ENCODE measurements around the gene C4B. TPM values are rescaled to one million over a fixed set of nuclear protein-coding genes. Genes with fewer than 3 reads are reported as not detected.
A peak's percentile ranks its signal among the peaks of the same experiment; 100 is the strongest.
"Not testable (repeated sequence)": the region's sequence is repeated elsewhere in the genome, so short reads cannot be mapped to it uniquely, and the experiment has no call there.

C4B gene
- total and polyA plus RNA-seq, 3 experiments from 2014 or later, result 0.70 to 3.7 (median 2.2) TPM

DNA sequence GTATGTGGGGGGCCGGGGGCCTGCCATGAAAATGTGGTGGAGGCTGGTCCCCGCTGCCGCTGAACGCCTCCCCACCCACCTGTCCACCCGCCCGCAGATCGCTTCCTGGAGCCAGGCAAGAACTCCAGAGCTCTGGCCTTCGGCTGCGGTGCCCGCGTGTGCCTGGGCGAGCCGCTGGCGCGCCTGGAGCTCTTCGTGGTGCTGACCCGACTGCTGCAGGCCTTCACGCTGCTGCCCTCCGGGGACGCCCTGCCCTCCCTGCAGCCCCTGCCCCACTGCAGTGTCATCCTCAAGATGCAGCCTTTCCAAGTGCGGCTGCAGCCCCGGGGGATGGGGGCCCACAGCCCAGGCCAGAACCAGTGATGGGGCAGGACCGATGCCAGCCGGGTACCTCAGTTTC, 6.6 kb upstream of the C4B start:
- H3K4me3 Mint-ChIP-seq; H3K27me3 ChIP-seq (ENCODE audit: insufficient read depth, low read length, poor library complexity, severe bottlenecking); H3K27ac ChIP-seq (ENCODE audit: low read depth, low read length); H3K27ac Mint-ChIP-seq; H3K9me3 ChIP-seq (ENCODE audit: low read length); DNase-seq; H3K36me3 ChIP-seq (ENCODE audit: insufficient read depth, low read length); H3K4me3 ChIP-seq (ENCODE audit: low read length); CTCF ChIA-PET; H3K27me3 Mint-ChIP-seq; H3K4me1 ChIP-seq (ENCODE audit: insufficient read depth, low read length); H3K9me3 Mint-ChIP-seq; H3K36me3 Mint-ChIP-seq; POLR2A ChIA-PET: not testable (repeated sequence)
- peaks cover 6 to 12% (median 8%) of the 10 kb centered on the region in 3 donors for H3K4me1 Mint-ChIP-seq

DNA sequence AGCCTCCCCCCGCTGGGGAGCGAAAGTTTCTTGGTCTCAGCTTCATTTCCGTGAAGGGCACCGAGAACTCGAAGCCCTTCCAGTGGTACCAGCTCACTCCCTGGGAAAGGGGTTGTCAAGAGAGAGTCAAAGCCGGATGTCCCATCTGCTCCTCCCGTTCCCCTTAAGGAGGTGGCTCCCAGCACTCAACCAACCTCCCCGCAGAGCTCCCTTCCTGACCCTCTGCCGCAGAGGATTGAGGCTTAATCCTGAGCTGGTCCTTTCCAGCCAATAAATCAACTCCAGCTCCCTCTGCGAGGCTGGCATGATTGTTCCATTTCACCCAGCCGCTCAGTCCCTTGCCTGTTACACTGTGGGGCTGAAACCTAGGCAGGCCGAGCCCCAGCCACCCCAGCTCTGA, 6.0 kb upstream of the C4B start:
- H3K9me3 ChIP-seq (ENCODE audit: low read length); H3K36me3 ChIP-seq (ENCODE audit: insufficient read depth, low read length); H3K27ac Mint-ChIP-seq; H3K27me3 ChIP-seq (ENCODE audit: insufficient read depth, low read length, poor library complexity, severe bottlenecking); H3K27me3 Mint-ChIP-seq; H3K36me3 Mint-ChIP-seq; CTCF ChIA-PET; H3K9me3 Mint-ChIP-seq; H3K4me3 Mint-ChIP-seq; H3K4me3 ChIP-seq (ENCODE audit: low read length); H3K27ac ChIP-seq (ENCODE audit: low read depth, low read length); H3K4me1 ChIP-seq (ENCODE audit: insufficient read depth, low read length); POLR2A ChIA-PET: not testable (repeated sequence)
- peak in 1 of 5 donors; percentile 6 for DNase-seq
- H3K4me1 Mint-ChIP-seq, result peaks cover 6 to 12% (median 8%) of the 10 kb centered on the region in 3 donors

DNA sequence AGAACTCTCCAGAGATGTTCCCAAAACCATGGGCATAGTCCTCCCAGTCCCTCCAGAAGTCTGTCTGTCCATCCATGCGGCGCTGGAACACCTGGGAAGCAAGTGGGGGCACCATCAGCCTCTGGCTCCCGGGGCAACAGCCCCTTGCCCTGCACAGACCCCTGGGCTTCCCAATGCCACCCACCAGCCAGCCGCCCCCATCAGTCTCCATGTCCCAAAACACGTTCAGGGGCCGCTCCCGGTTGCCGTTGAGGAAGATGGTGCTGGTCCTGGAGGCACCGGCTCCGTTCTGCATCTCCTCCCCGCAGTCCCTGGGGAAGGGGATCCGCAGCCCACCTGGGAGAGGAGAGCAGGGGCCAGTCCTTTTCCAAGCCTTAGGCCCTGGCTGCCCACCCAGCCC, 5.1 kb upstream of the C4B start:
- H3K4me3 Mint-ChIP-seq; CTCF ChIA-PET; H3K36me3 Mint-ChIP-seq; H3K36me3 ChIP-seq (ENCODE audit: insufficient read depth, low read length); H3K27me3 Mint-ChIP-seq; H3K4me1 Mint-ChIP-seq; H3K4me3 ChIP-seq (ENCODE audit: low read length); H3K27ac Mint-ChIP-seq; H3K4me1 ChIP-seq (ENCODE audit: insufficient read depth, low read length); H3K27me3 ChIP-seq (ENCODE audit: insufficient read depth, low read length, poor library complexity, severe bottlenecking); DNase-seq; POLR2A ChIA-PET; H3K27ac ChIP-seq (ENCODE audit: low read depth, low read length); H3K9me3 Mint-ChIP-seq; H3K9me3 ChIP-seq (ENCODE audit: low read length): not testable (repeated sequence)

DNA sequence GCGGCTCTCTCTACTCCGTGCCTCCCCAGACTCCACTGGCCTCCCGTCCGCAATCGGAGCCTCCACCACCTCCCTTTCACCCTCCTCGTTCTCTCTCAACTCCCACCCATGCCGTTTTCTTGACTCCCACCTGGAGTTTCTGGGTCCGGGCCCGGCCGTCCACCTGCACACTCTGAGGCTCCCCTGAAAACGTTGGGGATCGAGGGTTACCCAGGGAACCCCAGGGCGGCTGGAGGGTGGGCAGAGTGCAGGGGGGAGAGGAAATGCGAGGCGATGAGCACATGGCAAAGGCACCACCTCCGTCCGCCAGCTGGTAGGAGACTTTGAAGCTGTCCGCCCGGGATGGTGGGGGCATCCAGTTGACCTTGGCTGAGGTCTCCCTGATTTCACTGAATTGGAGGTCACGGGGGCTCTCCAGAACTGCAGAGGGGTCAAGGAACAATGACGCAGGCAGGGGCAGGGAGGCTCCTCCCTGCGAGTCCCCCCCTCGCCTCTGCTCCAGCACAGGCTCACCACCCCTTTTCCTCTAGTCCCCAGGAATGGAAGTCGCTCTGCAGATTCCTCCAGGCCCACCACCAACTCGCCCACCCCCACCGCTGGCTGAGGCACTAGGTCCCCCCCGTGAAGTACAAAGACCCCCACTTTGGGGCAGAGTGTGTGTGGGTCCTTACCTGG, 3.6 kb upstream of the C4B start:
- H3K4me1 Mint-ChIP-seq; H3K27ac Mint-ChIP-seq; H3K4me3 Mint-ChIP-seq; H3K36me3 Mint-ChIP-seq; H3K27ac ChIP-seq (ENCODE audit: low read depth, low read length); H3K4me1 ChIP-seq (ENCODE audit: insufficient read depth, low read length); CTCF ChIA-PET; H3K9me3 Mint-ChIP-seq; H3K36me3 ChIP-seq (ENCODE audit: insufficient read depth, low read length); POLR2A ChIA-PET; H3K9me3 ChIP-seq (ENCODE audit: low read length); H3K4me3 ChIP-seq (ENCODE audit: low read length); H3K27me3 ChIP-seq (ENCODE audit: insufficient read depth, low read length, poor library complexity, severe bottlenecking); H3K27me3 Mint-ChIP-seq: not testable (repeated sequence)
- DNase-seq, result peak in 1 of 5 donors; percentile 26

DNA sequence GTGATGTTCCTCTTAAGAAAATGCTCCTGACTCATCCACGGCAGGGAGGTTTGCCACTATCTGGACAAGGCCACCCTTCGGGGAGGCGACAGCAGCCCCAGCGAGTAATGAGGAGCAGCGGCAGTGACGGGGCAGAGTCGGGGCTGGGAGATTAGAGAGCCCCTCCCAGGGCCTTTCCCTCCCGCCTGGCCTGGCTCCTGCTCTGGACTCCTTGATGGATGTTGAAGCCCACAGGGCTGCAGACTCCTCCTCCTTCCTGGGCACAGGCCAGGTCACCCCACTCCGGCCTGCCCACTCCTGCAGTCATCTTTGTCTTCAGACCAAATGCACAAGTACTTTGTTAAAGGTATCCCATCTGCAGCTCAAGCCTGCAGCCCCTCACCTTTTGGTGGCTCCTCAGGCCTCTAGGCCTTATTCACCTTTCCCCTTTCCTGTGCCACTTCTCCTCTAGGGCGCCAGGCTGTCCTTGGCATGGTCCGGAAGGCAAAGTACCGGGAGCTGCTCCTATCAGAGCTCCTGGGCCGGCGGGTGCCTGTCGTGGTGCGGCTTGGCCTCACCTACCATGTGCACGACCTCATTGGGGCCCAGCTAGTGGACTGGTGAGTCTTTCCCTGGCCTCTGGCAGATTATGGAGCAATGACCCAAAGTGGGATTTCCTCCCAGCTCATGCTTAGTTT, 1.5 kb upstream of the C4B start:
- CTCF ChIA-PET; H3K4me1 ChIP-seq (ENCODE audit: insufficient read depth, low read length); H3K27me3 ChIP-seq (ENCODE audit: insufficient read depth, low read length, poor library complexity, severe bottlenecking); POLR2A ChIA-PET; H3K4me3 ChIP-seq (ENCODE audit: low read length); H3K27ac Mint-ChIP-seq; H3K9me3 ChIP-seq (ENCODE audit: low read length); H3K27me3 Mint-ChIP-seq; H3K36me3 Mint-ChIP-seq; H3K4me1 Mint-ChIP-seq; H3K36me3 ChIP-seq (ENCODE audit: insufficient read depth, low read length); H3K27ac ChIP-seq (ENCODE audit: low read depth, low read length); H3K4me3 Mint-ChIP-seq; H3K9me3 Mint-ChIP-seq: not testable (repeated sequence)
- peak in 1 of 5 donors; percentile 7 for DNase-seq

DNA sequence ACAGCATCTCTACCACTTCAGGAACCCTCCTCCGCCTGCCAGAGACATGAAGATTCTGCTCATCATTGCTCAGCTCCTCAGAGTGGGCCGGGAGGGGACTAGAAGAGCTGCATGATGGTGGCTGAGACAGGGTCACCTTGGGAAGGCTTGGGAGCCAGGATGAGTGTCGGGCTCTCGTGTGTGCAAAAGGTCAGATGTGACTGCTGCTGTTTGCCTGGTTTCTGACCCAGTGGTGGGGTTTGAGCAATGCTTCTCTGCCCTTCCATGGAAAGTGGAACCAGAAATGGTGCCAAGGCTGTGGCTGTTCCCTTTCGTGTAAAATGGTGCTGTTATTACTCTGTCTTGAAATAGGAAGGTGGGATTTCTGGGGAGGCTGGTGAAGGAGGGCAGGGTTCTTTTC, 857 bp upstream of the C4B start:
- CTCF ChIA-PET, H3K4me1 Mint-ChIP-seq, POLR2A ChIA-PET: not testable (repeated sequence)

DNA sequence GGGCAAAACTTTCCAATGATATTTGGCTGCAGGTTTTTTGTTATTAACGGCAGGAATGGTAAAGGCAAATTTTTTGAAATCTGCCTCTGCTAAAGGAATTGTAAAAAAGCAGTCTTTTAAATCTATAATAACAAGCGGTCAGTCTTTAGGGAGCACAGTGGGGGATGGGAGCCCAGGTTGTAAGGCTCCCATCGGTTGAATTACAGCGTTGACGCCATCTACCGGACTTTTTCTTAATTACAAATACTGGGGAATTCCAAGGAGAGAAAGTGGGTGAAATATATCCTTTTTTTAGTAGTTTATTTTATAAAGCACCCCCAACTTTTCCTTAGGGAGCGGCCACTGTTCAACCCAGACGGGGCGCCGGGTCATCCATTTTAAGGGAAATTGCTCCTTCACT, 7.5 kb downstream of the C4B start:
- POLR2A ChIA-PET; DNase-seq; H3K27me3 Mint-ChIP-seq; H3K27me3 ChIP-seq (ENCODE audit: insufficient read depth, low read length, poor library complexity, severe bottlenecking); H3K9me3 Mint-ChIP-seq; H3K9me3 ChIP-seq (ENCODE audit: low read length); H3K36me3 ChIP-seq (ENCODE audit: insufficient read depth, low read length); H3K27ac ChIP-seq (ENCODE audit: low read depth, low read length); H3K36me3 Mint-ChIP-seq; H3K4me3 ChIP-seq (ENCODE audit: low read length); H3K4me1 ChIP-seq (ENCODE audit: insufficient read depth, low read length); CTCF ChIA-PET; H3K4me1 Mint-ChIP-seq; H3K4me3 Mint-ChIP-seq; H3K27ac Mint-ChIP-seq: not testable (repeated sequence)

More for the DNA sequence above, 857 bp upstream of the C4B start:
- not testable (repeated sequence) for H3K36me3 Mint-ChIP-seq; H3K27me3 ChIP-seq (ENCODE audit: insufficient read depth, low read length, poor library complexity, severe bottlenecking); H3K9me3 ChIP-seq (ENCODE audit: low read length); H3K4me1 ChIP-seq (ENCODE audit: insufficient read depth, low read length); H3K27ac Mint-ChIP-seq; H3K4me3 Mint-ChIP-seq; H3K9me3 Mint-ChIP-seq; H3K36me3 ChIP-seq (ENCODE audit: insufficient read depth, low read length); H3K27me3 Mint-ChIP-seq; H3K4me3 ChIP-seq (ENCODE audit: low read length); DNase-seq; H3K27ac ChIP-seq (ENCODE audit: low read depth, low read length)

GRCh38 chr6:32028631-32029030, 14.0 kb downstream of the C4B start:
- H3K4me1 ChIP-seq (ENCODE audit: insufficient read depth, low read length); CTCF ChIA-PET; H3K27ac ChIP-seq (ENCODE audit: low read depth, low read length); H3K9me3 ChIP-seq (ENCODE audit: low read length); H3K9me3 Mint-ChIP-seq; H3K4me3 Mint-ChIP-seq; H3K27me3 Mint-ChIP-seq; H3K36me3 Mint-ChIP-seq; H3K27me3 ChIP-seq (ENCODE audit: insufficient read depth, low read length, poor library complexity, severe bottlenecking); H3K36me3 ChIP-seq (ENCODE audit: insufficient read depth, low read length); H3K27ac Mint-ChIP-seq; POLR2A ChIA-PET; H3K4me1 Mint-ChIP-seq; H3K4me3 ChIP-seq (ENCODE audit: low read length): not testable (repeated sequence)
- DNase-seq, result peak in 1 of 5 donors; percentile 19

- H3K27me3 ChIP-seq (ENCODE audit: insufficient read depth, low read length, poor library complexity, severe bottlenecking); H3K27ac ChIP-seq (ENCODE audit: low read depth, low read length); CTCF ChIA-PET; POLR2A ChIA-PET; H3K9me3 Mint-ChIP-seq; H3K4me1 ChIP-seq (ENCODE audit: insufficient read depth, low read length); H3K4me1 Mint-ChIP-seq; H3K9me3 ChIP-seq (ENCODE audit: low read length); H3K36me3 Mint-ChIP-seq; H3K4me3 Mint-ChIP-seq; H3K27ac Mint-ChIP-seq; H3K27me3 Mint-ChIP-seq; H3K36me3 ChIP-seq (ENCODE audit: insufficient read depth, low read length); DNase-seq; H3K4me3 ChIP-seq (ENCODE audit: low read length): not testable (repeated sequence)
These were observed 15.0 kb downstream of the C4B start for GRCh38 chr6:32029553-32029952.

Data from CD8-positive, alpha-beta memory T cell (primary cell).